Liver (tissue), 3 donors: ENCODE measurements around the gene GPATCH8.

Source experiments
- ATF3 ChIP-seq: IDR thresholded peaks from 2 replicates; pipeline ENCODE4 v1.6.1; 2016; ENCODE audit warnings: antibody characterized with exemption
- CTCF ChIP-seq: fragments of 150-350 bp; IDR thresholded peaks from 2 replicates; pipeline ENCODE4 v1.5.1; 2017; ENCODE audit warnings: improper control_type of control experiment, low read depth, low read length; ENCODE audit not compliant: missing input control
- HNF4A ChIP-seq, 2 donors: conservative IDR thresholded peaks; 2 replicates each; pipeline ENCODE4 v1.6.1; 2016; ENCODE audit warnings: antibody characterized with exemption in 2 of 2, mild to moderate bottlenecking in 2 of 2
- SP1 ChIP-seq: IDR thresholded peaks from 2 replicates; pipeline ENCODE4 v1.6.1; 2018; ENCODE audit warnings: antibody characterized with exemption, mild to moderate bottlenecking
- donor health status: healthy.
- donor health status: healthy.

GRCh38 chr17:44467108-44467507 is 36.1 kb downstream of the GPATCH8 start:
- TF ChIP-seq CTCF (no peak), SP1 (no peak), ATF3 (no peak), HNF4A (conservative IDR thresholded peaks at IDR 0.05) (no peak)
